Left lung (tissue), 10 donors: ENCODE results near the gene TAOK3. TPM values are rescaled to one million over a fixed set of nuclear protein-coding genes. Genes with fewer than 3 reads are reported as not detected.
A peak's percentile ranks its signal among the peaks of the same experiment; 100 is the strongest.

Experiments used
- ATAC-seq: fragments of 200-7000 bp; cut with Tn5 transposase; one replicate; pipeline ENCODE4 v1.9.1; 2020; ENCODE audit warnings: moderate library complexity
- DNase-seq, 4 donors: peaks; one replicate each; pipeline ENCODE4 v3.0.0-alpha.2; 2013 to 2020
- H3K27ac ChIP-seq, 2 donors: fragments of 200-600 bp; sonication (generic) in 1 of 2; one replicate each; pipeline versions ENCODE4 v1.5.0 to v1.8.0; 2020 to 2021
- H3K27me3 ChIP-seq, 2 donors: fragments of 200-600 bp; sonication (generic) in 1 of 2; one replicate each; pipeline versions ENCODE4 v1.5.0 to v1.8.0; 2020 to 2021
- H3K36me3 ChIP-seq, 2 donors: fragments of 200-600 bp; sonication (generic) in 1 of 2; one replicate each; pipeline versions ENCODE4 v1.5.0 to v1.8.0; 2020 to 2021
- H3K4me1 ChIP-seq, 2 donors: fragments of 200-600 bp; one replicate each; pipeline ENCODE4 v1.8.0; 2021
- H3K4me3 ChIP-seq, 2 donors: fragments of 200-600 bp; sonication (generic) in 1 of 2; one replicate each; pipeline versions ENCODE4 v1.5.0 to v1.8.0; 2020 to 2021; ENCODE audit warnings: mild to moderate bottlenecking in 1 of 2
- H3K9me3 ChIP-seq, 2 donors: fragments of 200-600 bp; sonication (generic) in 1 of 2; one replicate each; pipeline versions ENCODE4 v1.5.0 to v1.8.0; 2020 to 2021
- CTCF ChIP-seq, 2 donors: fragments of 200-600 bp; sonication (generic) in 1 of 2; IDR thresholded peaks; one replicate each; pipeline versions ENCODE4 v1.5.0 to v1.8.0; 2021; ENCODE audit warnings: antibody characterized with exemption in 2 of 2
- intact Hi-C, 2 donors: fragments of 100-400 bp; cut with DNase I; formaldehyde crosslinking; loops; one replicate each; pipeline versions ENCODE4 v1.11.2 to v1.14.2; 2022
- polyA plus RNA-seq, 6 donors: library from polyadenylated mRNA; unstranded; fragments of 120-200 nt; gene quantifications; one replicate each; pipeline ENCODE4 v1.2.1, GENCODE V29; 2013; ENCODE audit not compliant: insufficient read length in 6 of 6
- total RNA-seq, 2 donors: library from RNA; stranded (reverse); fragmentation: NEBNext Ultra II Directional; extraction: Animal tissue kit (Norgen Biotek cat#: 25700); gene quantifications; one replicate each; pipeline ENCODE4 v1.2.1, GENCODE V29; 2021
- donor health status: DM: no; HTN: yes; CAD: no.
- donor health status: DM: no; HTN: no; CAD: no.

Gene TAOK3
- total and polyA plus RNA-seq, 8 donors: 39.5 to 61.8 (median 52.1) TPM

GRCh38 chr12:118188690-118189371 is 183.9 kb downstream of the TAOK3 start:
- DNase-seq (peak in 2 of 4 donors; percentile 61 to 76), ATAC-seq (peak; percentile 65)
- no peak for TF ChIP-seq CTCF (IDR thresholded peaks at IDR 0.05)
- Histone ChIP-seq H3K4me3 (no peak overlapping the region), H3K27me3 (no peaks in the 10 kb centered on the region), H3K9me3 (no peaks in the 10 kb centered on the region), H3K27ac (peak overlapping the region in 1 of 2 donors; percentile 41), H3K36me3 (peaks cover 0 to 20% of the 10 kb centered on the region in 2 donors), H3K4me1 (peaks cover 0 to 5% of the 10 kb centered on the region in 2 donors)
- intact Hi-C loops: no loop called here

- no peak overlapping the region for H3K4me3 ChIP-seq
- no peak for TF ChIP-seq CTCF (IDR thresholded peaks at IDR 0.05)
- no peak for DNase-seq
- H3K36me3 ChIP-seq: peaks cover 0 to 11% of the 10 kb centered on the region in 2 donors
- H3K27me3 ChIP-seq: no peaks in the 10 kb centered on the region
- no peak for ATAC-seq
- H3K27ac ChIP-seq: no peak overlapping the region
- no peaks in the 10 kb centered on the region for H3K9me3 ChIP-seq
- intact Hi-C loops: no loop called here
- H3K4me1 ChIP-seq: peaks cover 0 to 6% of the 10 kb centered on the region in 2 donors
Observed at GRCh38 chr12:118187751-118188435, 184.8 kb downstream of the TAOK3 start.

- Histone ChIP-seq H3K27ac (no peak overlapping the region), H3K4me3 (no peak overlapping the region), H3K4me1 (peaks cover 0 to 18% of the 10 kb centered on the region in 2 donors), H3K9me3 (no peaks in the 10 kb centered on the region), H3K27me3 (no peaks in the 10 kb centered on the region), H3K36me3 (peaks cover 0 to 19% of the 10 kb centered on the region in 2 donors)
- intact Hi-C loops: no loop called here
- no peak for DNase-seq
- no peak for ATAC-seq
- TF ChIP-seq CTCF (IDR thresholded peaks at IDR 0.05): no peak
Observed at GRCh38 chr12:118185602-118186397, 186.9 kb downstream of the TAOK3 start.

- Histone ChIP-seq H3K27ac (no peak overlapping the region), H3K36me3 (peaks cover 0 to 29% of the 10 kb centered on the region in 2 donors), H3K4me3 (no peak overlapping the region), H3K27me3 (no peaks in the 10 kb centered on the region), H3K4me1 (peaks cover 0 to 13% of the 10 kb centered on the region in 2 donors), H3K9me3 (no peaks in the 10 kb centered on the region)
- ATAC-seq: no peak
- TF ChIP-seq CTCF (IDR thresholded peaks at IDR 0.05): no peak
- no peak for DNase-seq
- intact Hi-C loops: loop anchor here in 1 of 2 donors (5.0 kb wide), 1 partner anchor 194 kb away; the partner anchor contains the start of gene SUDS3
Observed at GRCh38 chr12:118183711-118184110, 189.0 kb downstream of the TAOK3 start.
